ENCODE measurements around the gene FGD6. TPM values are rescaled to one million over a fixed set of nuclear protein-coding genes. Genes with fewer than 3 reads are reported as not detected.
"Not testable (repeated sequence)": the region's sequence is repeated elsewhere in the genome, so short reads cannot be mapped to it uniquely, and the experiment has no call there.

FGD6 gene
- total RNA-seq, 1 donor from 2014 or later = 17.7 TPM

DNA sequence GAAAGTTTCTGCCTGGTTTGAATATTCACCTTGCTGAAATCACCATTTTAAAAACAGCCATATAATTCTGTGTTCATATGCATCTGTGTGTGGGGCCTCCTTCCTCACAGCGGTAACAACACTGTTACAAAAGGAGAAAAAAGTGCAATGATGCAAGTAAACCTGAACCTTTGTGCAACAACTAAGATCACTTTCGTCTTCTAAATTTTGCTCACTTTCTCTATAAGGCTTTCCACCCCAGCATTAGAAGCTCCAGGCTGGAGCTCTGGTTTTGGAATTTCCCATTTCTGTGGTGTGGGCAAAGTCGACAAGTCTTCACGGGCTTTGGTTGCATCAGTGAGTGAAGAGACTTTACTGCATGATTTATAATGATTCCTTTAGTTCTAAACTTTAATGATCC, 18.4 kb downstream of the FGD6 start:
- H3K36me3 ChIP-seq = no peaks in the 10 kb centered on the region
- intact Hi-C loops (cut with DNase I) = no loop called here
- peaks cover 28% of the 10 kb centered on the region for H3K4me1 ChIP-seq
- peak in 1 of 2 donors; percentile 34 for DNase-seq (ENCODE audit: extremely low spot score in 2 of 2)
- TF ChIP-seq POLR2A (IDR thresholded peaks at IDR 0.05) = no peak
- TF ChIP-seq POLR2AphosphoS5 (IDR thresholded peaks at IDR 0.05; ENCODE audit: insufficient read depth in 1 of 2, low read depth in 1 of 2) = no peak
- TF ChIP-seq, protein P1, sequence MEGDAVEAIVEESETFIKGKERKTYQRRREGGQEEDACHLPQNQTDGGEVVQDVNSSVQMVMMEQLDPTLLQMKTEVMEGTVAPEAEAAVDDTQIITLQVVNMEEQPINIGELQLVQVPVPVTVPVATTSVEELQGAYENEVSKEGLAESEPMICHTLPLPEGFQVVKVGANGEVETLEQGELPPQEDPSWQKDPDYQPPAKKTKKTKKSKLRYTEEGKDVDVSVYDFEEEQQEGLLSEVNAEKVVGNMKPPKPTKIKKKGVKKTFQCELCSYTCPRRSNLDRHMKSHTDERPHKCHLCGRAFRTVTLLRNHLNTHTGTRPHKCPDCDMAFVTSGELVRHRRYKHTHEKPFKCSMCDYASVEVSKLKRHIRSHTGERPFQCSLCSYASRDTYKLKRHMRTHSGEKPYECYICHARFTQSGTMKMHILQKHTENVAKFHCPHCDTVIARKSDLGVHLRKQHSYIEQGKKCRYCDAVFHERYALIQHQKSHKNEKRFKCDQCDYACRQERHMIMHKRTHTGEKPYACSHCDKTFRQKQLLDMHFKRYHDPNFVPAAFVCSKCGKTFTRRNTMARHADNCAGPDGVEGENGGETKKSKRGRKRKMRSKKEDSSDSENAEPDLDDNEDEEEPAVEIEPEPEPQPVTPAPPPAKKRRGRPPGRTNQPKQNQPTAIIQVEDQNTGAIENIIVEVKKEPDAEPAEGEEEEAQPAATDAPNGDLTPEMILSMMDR (IDR thresholded peaks at IDR 0.05) = no peak
- no peaks in the 10 kb centered on the region for H3K9me3 ChIP-seq
- no peaks in the 10 kb centered on the region for H3K27me3 ChIP-seq
- H3K4me3 ChIP-seq = no peak overlapping the region
- no peak overlapping the region for H3K27ac ChIP-seq

DNA sequence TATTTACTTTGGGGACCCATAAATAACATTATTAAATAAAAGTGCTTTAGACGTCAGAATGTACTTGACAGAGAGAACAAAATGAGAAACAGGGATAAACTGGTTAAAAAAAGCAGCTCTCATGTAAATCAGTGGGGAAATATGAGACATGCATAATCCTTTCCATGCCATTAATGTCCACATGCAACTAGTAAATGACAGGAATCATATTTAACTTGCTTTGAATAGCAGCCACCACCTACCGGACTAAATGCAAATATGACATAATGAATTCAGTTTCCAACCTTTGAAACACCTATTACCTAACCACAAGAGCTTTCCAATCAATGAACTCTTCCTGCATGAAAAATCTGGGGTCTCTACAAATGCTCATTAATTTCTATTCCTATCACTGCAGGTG, 19.6 kb downstream of the FGD6 start:
- TF ChIP-seq, protein P1 (IDR thresholded peaks at IDR 0.05) = no peak
- TF ChIP-seq POLR2A (IDR thresholded peaks at IDR 0.05) = no peak
- peaks cover 17% of the 10 kb centered on the region for H3K4me1 ChIP-seq
- no peak overlapping the region for H3K27ac ChIP-seq
- intact Hi-C loops (cut with DNase I) = no loop called here
- no peak overlapping the region for H3K4me3 ChIP-seq
- no peaks in the 10 kb centered on the region for H3K9me3 ChIP-seq
- DNase-seq (ENCODE audit: extremely low spot score in 2 of 2) = no peak
- H3K36me3 ChIP-seq = no peaks in the 10 kb centered on the region
- no peaks in the 10 kb centered on the region for H3K27me3 ChIP-seq

DNA sequence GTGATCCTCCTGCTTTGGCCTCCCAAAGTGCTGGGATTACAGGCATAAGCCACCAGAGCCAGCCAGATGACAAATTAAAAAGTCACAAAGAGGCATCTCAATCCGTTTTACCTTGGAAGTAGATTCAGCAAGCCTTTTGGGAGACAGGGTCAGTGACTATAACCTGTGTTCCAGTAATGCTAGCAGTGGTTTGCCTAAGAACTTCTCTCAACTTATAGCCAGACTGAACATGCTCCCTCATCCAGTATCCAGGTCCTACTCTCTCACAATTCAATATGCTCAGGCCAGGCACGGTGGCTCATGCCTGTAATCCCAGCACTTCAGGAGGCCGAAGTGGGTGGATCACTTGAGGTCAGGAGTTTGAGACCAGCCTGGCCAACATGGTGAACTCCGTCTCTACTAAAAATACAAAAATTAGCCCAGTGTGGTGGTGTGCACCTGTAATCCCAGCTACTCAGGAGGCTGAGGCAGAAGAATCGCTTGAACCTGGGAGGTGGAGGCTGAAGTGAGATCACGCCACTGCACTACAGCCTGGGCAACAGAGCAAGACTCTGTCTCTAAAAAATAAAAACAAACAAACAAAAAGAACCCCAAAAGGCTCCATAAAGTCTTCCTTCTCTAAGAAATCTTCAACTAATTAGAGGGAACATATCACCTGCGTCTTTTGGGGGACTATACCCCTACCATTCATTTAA, 20.2 kb downstream of the FGD6 start:
- H3K27me3 ChIP-seq; H3K27ac ChIP-seq; intact Hi-C loops (cut with DNase I); H3K36me3 ChIP-seq; H3K4me3 ChIP-seq; H3K9me3 ChIP-seq: not testable (repeated sequence)
- peak in 1 of 2 donors; percentile 58 for DNase-seq (ENCODE audit: extremely low spot score in 2 of 2)
- peaks cover 10% of the 10 kb centered on the region for H3K4me1 ChIP-seq

DNA sequence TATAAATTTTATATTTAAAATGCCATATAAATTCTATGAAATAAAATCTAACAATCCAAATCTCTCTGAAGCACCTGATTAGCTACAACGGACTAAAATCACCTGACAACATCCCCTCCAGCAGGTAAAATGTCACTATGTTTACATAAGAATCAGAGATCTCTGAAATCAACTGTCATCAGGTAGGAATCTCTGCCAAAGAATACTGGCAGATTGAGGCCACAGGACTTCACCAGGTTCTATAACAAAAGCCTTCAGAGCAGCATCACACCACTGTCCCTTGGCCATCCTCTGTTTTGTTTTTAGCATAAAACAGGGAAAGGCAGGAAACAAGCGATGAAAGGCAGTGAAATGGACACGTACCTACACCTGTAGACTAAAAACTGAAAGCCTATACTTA, 22.1 kb downstream of the FGD6 start:
- intact Hi-C loops (cut with DNase I) = no loop called here
- H3K27ac ChIP-seq = no peak overlapping the region
- no peaks in the 10 kb centered on the region for H3K36me3 ChIP-seq
- H3K4me3 ChIP-seq = no peak overlapping the region
- peak in 1 of 2 donors; percentile 20 for DNase-seq (ENCODE audit: extremely low spot score in 2 of 2)
- no peaks in the 10 kb centered on the region for H3K4me1 ChIP-seq
- TF ChIP-seq, protein P1 (IDR thresholded peaks at IDR 0.05) = no peak
- TF ChIP-seq POLR2A (IDR thresholded peaks at IDR 0.05) (no peak), POLR2AphosphoS5 (IDR thresholded peaks at IDR 0.05; ENCODE audit: insufficient read depth in 1 of 2, low read depth in 1 of 2) (no peak)
- H3K9me3 ChIP-seq = no peaks in the 10 kb centered on the region
- no peaks in the 10 kb centered on the region for H3K27me3 ChIP-seq

DNA sequence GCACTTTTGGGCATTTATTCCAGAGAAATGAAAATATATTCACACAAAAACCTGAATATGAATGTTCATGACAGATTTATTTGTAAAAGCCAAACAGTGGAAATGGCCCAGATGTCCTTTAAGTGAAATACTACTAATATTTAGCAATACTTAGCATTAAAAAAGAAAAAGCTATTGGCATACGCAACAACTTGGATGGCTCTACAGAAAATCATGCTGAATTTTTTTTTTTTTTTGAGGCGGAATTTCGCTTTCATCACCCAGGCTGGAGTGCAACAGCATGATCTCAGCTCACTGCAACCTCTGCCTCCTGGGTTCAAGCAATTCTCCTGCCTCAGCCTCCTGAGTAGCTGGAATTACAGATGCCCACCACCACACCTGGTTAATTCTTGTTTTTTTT, 24.1 kb downstream of the FGD6 start:
- H3K27me3 ChIP-seq = no peaks in the 10 kb centered on the region
- no peaks in the 10 kb centered on the region for H3K9me3 ChIP-seq
- no peaks in the 10 kb centered on the region for H3K4me1 ChIP-seq
- H3K27ac ChIP-seq = no peak overlapping the region
- DNase-seq (ENCODE audit: extremely low spot score in 2 of 2) = peak in 1 of 2 donors; percentile 2
- TF ChIP-seq POLR2A (IDR thresholded peaks at IDR 0.05) (no peak), POLR2AphosphoS5 (IDR thresholded peaks at IDR 0.05; ENCODE audit: insufficient read depth in 1 of 2, low read depth in 1 of 2) (no peak)
- H3K4me3 ChIP-seq = no peak overlapping the region
- intact Hi-C loops (cut with DNase I) = no loop called here
- H3K36me3 ChIP-seq = no peaks in the 10 kb centered on the region

DNA sequence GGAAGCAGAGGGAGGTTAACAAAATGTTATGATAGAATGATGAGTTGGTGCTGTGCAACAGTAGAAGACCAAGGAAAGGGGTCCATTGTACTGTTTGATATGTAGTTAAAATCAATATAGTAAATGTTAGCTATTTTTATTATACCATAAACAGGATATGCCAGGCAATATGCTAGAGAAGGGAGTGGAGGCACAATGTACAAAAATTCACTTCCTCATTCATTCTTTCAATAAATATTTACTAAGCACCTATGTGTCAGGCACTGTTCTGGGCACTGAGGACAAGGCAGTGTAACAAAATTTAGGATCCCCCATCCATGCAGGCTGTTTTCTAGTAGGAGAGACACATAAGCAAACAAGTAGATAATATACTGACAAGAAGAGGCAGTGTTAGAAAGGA, 25.0 kb downstream of the FGD6 start:
- Histone ChIP-seq H3K36me3 (no peaks in the 10 kb centered on the region), H3K4me1 (no peaks in the 10 kb centered on the region), H3K27me3 (no peaks in the 10 kb centered on the region), H3K4me3 (no peak overlapping the region), H3K27ac (no peak overlapping the region), H3K9me3 (no peaks in the 10 kb centered on the region)
- intact Hi-C loops (cut with DNase I) = no loop called here
- peak in 1 of 2 donors; percentile 13 for DNase-seq (ENCODE audit: extremely low spot score in 2 of 2)
- TF ChIP-seq, protein P1 (IDR thresholded peaks at IDR 0.05) = no peak
- no peak for TF ChIP-seq POLR2AphosphoS5 (IDR thresholded peaks at IDR 0.05; ENCODE audit: insufficient read depth in 1 of 2, low read depth in 1 of 2)
- TF ChIP-seq POLR2A (IDR thresholded peaks at IDR 0.05) = no peak
